ENCODE data around the gene PCNT.

The PCNT gene

DNA sequence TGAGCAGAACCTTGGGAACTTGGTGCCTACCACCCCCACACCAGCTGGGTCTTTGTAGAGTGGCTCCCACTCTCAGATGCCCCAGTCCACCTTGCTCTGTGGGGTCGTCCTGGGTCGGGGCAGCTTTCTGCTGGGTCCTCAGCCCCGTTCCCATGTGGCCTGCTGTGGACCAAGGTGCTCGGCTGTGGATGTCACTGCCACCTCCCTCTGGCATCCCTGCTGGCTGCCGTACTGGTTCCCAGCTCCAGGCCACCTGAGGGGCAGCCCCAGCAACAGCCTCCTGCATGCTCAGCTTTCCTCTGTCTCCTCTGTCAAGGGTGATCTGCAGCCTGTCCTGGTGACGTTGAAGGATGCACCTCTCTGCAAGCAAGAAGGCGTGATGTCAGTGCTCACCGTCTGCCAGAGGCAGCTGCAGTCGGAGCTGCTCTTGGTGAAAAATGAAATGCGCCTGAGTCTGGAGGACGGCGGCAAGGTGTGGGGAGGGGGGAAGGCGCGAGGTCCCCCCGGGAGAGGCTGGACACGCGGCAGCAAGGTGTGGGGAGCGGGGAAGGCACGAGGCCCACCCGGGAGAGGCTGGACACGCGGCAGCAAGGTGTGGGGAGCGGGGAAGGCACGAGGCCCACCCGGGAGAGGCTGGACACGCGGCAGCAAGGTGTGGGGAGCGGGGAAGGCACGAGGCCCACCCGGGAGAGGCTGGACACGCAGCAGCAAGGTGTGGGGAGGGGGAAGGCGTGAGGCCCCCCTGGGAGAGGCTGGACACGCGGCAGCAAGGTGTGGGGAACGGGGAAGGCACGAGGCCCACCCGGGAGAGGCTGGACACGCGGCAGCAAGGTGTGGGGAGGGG lies 88.8 kb downstream of the PCNT start:
- DNase-seq, result no peak

DNA sequence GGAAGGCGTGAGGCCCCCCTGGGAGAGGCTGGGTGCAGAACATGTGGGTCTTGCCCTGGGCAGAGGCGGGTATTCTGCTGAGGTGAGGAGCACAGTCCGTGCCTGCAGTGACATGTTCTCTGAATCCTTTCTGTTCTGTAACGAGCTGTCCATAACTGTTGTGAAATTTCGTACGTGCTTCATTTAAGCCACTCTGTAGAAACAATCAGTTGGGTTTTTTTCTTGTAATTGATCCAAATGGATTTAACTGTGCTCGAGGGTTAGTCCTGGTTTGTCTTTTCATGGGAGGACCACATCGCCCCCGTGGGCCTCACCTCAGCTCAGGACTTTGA lies 89.4 kb downstream of the PCNT start:
- no peak for DNase-seq

DNA sequence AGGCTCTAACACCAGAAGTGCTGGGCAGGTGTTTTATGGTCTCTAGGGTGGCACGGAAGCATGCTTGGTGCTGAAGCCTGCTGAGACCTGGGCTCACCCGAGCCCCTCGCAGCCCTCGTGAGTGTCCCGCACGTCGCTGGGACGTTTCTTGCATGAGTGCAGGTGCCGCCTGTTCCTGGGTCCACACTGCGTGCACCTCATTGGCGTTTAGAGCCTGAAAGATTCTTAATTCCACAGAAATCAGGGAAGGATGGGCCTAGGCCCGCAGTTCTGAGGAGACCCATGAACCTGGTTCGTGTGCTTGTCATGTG lies 91.0 kb downstream of the PCNT start:
- no peak for DNase-seq

DNA sequence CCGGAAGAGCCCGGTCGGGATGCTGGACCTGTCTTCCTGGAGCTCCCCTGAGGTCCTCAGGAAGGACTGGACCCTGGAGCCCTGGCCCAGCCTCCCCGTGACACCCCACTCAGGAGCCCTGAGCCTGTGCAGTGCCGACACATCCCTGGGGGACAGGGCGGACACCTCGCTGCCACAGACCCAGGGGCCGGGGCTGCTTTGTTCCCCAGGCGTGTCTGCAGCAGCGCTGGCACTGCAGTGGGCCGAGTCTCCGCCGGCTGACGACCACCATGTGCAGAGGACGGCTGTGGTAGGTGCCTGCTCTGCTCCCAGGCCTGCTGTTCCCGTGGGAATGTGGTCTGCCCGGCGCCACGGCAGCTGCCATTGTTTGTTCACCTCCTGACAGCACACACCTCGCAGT lies 92.6 kb downstream of the PCNT start:
- DNase-seq, result no peak

DNA sequence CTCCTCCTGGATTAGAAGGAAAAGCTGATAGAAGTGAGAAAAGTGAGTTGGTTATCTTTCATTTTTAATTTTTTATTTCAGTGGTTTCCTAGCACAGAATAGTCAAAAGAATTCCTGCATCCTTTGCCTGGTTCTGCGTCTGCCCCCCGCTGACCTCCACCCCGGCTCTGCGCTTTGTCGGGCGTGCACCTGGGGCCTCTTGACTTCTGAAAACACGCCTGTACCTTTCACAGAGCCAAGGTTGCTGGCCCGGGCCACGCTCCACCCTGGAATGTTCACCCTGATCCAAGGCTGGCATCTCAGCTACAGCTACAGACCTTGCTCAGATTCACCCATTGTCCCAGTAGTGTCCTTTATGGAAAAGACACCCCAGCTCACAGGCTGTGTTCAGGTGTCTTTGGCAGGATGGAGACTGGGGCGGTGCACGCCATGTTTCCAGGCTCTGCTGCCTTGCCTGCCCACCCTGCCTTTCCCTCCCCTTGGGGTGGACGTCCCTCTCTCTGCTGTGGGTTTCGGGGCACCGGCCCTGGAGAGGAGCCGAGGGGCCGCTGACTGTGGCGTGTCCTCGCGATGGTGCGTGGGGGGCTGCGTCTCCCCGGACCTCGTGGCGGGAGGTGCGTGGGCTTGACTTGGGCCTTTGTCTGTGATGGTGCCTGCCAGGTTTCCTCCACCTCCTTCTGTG lies 94.5 kb downstream of the PCNT start:
- no peak for DNase-seq

DNA sequence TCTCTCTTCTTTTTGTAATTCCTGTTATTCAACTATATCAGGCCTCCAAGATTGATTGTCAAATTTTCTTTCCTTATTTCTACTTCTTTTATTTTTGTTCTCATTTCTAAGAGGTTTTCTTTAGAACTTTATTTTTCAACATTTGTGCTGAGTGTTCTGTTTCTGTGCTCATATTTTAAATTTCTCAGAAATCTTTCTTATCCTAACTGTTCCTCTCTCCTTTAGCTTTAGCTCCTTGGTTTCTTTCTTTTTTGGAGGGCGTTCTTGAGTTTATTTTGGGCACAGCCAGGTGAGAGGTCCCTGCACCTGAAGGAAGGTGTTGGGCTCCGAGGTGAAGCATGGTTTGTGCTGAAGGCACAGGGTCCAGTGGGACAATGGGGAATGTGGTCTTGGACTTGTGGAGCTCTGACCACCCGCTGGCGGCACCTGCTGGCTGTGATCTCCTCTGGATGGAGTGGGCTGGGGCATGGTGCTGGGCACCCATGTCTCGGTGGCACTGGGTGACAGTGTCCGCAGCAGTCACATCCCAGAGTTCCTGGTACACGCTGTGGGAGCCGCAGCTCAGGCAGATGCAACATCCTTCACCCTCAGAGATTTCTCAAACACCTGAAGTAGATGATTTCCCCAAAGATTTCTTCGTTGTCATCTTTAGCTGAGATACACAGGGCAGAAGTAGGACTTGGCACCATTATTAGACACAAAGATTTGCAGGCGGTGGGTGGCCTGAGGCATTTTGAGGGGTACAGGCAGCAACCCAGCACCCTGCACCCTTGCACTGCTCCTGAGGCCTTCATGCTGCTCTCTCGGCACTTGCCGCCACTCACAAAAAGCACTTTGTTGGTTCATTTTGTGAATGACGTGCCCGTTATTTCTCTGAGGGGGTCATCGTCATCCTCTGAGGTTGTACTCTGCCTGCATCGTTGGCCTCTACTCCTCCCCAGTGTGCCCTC lies 96.6 kb downstream of the PCNT start:
- DNase-seq, result no peak

DNA sequence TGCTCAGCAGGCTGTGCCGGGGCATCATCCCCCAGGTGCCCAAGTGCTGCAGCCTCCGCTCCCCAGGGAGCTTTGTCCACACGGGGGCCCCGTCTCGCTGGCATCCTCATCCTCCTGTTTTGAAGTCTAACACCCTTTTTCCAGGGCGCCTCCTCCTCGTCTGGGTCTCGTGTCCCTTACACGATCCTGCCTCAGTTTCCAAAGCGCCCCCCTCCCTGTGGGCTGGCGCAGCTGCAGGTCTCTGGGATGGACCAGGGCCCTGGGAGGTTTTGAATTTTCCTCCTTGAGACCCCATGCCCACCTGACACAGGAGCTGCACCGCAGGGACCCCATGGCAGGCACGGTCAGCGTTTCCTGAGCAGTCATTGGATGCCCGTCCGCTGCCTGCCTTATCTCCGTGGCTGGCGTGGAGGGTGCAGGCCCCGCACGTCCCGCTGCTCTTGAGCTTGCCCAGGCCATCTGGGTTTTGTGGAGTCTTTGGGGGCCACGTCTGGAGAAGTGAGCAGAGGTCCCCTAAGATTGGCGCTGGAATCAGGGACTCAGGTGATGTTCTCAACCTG lies 97.3 kb downstream of the PCNT start:
- DNase-seq, result no peak

DNA sequence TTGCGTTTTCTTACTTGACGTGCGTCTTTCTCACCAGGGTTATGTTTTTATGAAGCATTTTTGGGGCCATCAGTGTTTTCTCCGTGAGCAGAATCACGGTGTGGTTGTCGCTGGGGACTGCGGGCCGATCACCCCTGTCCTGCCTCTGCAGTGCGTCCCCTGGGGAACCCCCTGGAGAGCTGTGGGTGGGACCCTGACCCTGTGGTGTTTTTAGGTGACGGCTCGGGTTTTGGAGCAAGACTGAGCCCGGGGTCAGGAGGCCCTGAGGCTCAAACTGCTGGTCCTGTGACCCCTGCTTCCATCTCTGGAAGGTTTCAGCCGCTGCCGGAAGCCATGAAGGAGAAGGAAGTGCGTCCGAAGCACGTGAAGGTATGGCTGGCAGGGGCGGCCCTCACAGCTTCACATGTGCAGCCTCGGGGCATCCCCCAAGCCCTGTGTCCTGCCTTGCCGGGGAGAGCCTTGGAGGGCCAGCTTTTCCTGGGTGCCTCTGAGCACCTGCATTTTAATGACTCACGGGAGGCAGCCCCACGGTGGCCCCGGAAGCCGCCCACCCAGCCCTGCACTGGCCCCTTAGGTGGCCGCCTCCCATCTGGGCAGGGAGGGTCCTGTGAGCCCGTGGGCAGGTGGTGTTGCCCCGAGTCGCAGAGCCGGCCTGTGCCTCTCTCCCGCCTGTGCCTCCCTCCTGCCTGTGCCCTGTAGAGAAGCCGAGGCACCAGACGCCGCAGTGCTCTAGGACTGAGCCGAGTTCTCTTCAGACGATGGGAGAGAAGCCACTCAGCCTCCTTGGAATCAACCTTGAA lies 98.0 kb downstream of the PCNT start:
- no peak for DNase-seq

DNA sequence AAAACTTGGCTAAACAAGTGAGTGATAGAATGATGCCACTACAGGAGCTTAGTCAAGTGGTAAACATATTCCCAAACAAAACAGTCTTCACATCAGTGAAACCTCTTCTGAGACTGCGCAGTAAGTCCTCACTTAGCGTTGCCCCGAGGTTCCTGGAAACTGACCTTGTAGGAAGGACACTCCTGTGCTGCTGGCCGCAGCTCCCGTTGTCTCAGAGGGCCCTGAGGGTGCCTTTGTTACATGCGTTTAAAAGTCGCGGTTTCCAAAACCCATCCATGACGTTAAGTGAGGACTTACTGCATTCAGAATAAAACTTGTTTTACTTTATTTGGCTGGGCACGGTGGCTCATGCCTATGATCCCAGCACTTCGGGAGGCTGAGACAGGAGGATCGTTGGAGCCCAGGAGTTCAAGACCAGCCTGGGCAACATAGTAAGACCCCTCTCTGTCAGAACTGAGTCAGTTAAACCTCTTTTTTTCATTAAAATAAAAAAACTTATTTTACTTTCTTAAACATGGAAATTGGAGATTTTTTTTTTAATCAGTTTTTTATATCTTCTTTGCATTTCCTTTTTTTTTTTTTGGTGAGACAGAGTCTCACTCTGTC lies 98.8 kb downstream of the PCNT start:
- DNase-seq, result no peak

DNA sequence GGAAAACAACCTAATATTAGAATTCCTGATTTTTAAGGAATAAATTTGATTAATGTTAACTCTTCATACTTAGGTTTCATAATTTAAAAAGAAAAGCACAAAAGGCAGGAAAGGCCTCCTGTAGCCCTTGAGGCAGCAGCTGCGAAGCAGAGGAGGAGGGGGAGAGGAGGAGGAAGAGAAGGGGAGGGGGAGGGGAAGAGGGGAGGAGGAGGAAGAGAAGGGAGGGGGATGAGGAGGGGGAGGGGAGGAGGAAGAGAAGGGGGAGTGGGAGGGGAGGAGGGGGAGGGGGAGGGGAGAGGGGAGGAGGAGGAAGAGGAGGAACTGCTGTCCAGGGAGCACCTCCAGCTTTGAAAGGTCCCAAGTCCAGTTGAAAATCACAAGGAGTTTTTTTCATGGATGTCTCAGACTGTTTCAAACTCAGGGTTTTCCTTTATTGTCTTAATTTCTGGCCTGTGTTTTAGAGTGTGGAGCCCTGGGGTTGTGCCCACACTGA lies 99.6 kb downstream of the PCNT start:
- DNase-seq, result no peak

DNA sequence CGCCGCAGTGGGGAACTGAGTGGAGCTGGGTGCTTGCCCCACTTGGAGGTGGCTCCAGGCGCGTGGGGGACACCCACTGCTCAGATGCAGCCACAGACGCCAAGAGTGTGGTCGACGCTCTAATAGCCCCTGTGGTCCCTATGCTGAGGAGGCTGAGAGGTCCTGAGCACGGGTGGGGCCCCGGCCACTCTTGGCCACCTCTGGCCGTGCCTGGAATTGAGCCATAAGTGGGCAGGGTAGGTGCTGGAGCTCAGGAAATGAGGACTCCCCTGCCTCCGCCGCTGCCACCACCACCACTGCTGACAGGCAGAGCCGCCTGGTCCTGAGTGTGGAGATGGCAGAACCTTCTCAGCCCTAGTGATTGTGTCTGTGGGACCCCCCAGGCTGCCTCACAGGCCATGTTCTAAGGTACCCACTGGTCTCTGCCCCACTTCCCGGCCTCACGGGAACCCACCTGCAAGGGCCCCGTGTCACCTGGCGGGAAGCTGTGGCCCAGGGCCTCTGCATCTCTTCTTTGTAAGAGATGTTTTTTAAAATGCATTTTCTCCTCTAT lies 100.2 kb downstream of the PCNT start:
- DNase-seq, result no peak

DNA sequence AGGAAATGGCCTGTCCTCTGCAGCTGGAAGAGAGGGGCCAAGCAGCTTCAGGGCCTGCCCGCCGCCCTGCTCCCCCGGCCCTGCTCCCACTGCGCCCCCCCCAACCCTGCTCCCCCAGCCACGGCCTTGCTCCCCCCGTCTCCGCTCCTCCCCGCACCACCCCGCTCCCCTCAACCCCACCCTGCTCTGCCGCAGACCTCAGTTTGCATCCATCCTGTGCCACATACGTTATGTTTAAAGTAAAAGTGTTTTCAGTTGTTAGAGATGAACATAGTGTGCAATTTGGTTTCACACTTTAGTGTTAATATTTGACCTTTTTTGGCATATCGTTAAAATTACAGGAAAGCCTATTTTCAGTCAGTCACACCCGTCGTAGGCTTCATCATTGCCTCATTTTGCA lies 100.7 kb downstream of the PCNT start:
- no peak for DNase-seq

DNA sequence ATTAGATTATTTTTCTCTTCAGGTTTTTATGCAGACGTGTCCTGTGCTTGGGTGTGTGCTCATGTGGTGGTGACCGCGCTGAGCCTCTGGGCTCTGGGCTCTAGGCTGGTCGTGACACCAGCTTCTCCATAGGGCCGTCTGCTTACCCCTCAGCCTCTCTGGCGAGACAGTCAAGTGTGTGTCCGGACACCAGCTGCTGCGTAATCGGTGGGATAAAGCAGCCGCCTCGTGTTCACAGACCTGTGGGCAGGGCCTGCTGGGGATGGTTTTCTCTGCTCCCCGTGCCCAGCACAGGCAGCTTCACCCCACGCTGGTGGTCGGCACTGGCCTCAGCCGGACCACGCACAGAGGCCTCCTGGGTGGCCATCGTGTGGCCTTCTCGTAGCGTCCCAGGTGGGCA lies 101.1 kb downstream of the PCNT start:
- DNase-seq, result no peak

DNA sequence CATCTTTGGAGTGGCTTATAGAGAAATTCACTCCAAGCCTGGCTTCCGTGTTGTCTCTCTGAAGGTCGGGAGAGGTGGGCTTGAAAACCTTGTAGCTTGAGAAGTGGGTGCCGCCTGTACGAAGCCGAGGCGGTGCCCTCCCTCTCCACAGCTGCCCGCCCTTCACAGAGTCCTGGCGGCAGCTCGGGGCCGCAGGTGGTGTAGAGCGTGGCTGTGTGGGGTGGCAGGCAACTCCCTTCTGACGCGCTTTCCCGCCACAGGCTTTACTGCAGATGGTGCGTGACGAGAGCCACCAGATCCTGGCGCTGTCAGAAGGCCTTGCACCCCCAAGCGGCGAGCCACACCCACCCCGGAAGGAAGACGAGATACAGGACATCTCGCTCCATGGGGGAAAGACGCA lies 101.6 kb downstream of the PCNT start:
- DNase-seq, result no peak

DNA sequence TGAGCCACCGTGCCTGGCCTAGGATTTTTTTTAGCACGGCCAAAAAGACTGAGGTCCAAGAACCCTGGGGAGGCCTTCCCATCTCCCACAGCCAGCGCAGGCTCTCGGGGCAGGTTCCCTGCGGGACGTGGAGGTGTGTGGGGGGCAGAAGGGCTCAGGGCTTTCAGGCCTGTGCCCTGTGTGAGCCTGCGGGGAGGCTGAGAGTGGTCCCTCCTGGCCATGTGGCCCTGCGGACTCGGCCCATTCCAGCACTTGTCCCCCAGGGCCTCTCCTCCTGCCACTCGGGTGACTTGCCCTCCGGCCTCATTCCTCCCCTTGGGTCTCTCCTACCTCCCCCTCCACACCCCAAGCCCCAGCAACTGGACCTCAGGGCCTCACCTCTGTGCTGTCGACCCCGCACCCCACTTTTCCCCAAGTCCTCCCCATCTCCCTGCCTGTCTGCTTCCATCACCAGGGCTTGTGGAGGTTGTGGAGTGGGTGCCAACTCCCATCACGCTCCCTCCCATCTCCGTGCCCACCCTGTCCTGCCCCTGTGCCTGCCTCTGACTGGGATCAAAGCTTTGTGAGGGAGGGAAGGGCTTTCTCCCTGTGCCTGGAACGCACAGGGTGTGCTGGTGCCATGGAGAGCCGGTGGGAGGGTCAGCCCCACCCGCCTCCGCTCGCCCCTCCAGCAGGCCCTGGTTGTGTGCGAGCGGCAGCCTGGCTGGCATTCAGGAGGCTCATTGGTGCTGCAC lies 102.5 kb downstream of the PCNT start:
- DNase-seq, result no peak

DNA sequence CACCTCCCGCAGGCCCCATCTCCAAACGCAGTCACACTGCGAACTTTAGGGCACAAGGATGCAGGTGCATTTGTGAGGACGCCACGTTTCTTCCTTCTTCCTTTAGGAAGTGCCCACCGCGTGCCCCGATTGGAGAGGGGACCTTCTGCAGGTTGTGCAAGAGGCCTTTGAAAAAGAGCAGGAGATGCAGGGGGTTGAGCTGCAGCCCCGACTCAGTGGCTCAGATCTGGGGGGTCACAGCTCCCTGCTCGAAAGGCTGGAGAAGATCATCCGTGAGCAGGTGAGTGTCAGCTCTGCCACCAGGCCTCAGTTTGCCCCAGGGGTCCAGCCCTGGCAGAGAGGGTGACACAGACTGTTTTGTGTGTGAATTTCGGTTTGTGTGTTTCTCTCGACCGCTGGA lies 103.6 kb downstream of the PCNT start:
- no peak for DNase-seq

DNA sequence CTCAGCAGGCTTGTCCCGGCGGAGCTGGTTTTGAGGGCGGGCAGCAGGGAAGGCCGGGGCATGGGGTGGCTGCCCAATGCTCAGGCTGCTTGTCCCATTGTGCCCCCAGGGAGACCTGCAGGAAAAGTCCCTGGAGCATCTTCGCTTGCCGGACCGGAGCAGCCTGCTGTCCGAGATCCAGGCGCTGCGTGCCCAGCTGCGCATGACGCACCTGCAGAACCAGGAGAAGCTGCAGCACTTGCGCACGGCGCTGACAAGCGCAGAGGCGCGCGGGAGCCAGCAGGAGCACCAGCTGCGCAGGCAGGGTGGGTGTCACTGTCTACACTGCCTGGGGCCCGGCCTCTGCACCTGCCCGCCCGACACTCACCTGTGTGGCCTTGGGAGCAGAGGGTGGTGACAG lies 104.3 kb downstream of the PCNT start:
- DNase-seq, result no peak

DNA sequence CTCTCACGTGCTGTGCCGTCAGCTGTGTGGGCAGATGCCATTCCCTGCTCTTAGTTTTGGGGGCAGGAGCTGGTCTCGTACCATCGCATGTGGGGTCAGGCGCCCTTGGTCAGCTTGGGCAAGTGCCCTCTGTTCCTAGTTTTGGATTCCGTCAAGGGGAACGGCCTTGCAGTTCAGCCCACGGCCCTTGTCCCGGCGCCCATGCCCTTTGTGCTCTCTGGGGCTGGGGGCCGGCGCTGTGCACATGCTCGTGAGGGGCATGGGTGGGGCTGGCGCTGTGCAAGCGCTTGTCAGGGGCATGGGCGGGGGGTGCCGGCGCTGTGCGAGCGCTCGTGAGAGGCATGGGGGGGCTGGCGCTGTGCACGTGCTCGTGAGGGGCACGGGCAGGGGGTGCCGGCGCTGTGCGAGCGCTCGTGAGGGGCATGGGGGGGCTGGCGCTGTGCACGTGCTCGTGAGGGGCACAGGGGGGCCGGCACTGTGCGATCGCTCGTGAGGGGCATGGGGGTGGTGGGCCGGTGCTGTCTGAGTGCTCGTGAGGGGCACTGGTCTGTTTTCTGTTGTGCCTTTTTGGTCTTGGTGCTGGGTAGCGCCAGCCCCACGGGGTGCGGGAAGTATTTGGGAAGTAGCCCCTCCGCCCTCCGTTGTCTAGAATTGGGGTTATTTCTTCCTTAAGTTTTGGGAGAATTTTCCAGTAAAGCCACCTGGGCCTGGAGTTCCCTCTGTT lies 105.2 kb downstream of the PCNT start:
- DNase-seq, result no peak

DNA sequence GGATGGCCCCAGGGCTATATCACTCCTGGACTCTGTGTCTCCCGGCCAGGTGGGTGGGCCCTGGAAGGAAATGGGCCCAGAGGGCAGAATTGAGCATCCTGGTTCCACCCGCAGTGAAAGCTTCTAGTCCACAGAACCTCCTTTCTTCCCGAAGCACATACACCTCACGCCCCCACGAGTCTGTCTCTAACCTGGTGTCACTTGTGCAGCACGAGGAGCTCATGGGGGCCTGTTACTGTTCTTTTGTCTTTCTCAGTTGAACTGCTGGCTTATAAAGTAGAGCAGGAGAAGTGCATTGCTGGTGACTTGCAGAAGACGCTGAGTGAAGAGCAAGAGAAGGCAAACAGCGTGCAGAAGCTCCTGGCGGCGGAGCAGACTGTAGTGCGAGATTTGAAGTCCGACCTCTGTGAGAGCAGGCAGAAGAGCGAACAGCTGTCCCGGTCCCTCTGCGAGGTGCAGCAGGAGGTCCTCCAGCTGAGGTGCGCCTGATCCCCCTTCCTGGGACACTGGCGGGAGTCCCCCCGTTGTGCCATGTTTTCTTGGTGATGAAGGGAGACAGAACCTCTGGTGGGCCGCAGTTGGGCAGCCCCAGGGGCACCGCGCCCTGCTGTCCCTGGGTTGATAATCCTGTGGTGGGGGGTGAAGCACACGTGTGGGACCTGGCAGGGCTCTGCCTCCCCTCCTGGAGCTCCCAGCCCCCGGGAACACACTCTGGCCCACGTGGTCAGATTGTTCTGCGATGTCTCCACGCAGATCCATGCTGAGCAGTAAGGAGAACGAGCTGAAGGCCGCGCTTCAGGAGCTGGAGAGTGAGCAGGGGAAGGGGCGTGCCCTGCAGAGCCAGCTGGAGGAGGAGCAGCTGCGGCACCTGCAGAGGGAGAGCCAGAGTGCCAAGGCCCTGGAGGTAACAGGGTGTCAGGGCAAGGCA lies 106.1 kb downstream of the PCNT start:
- no peak for DNase-seq
